ENCODE data around the gene SLC38A8. TPM values are rescaled to one million over a fixed set of nuclear protein-coding genes. Genes with fewer than 3 reads are reported as not detected.

The SLC38A8 gene
- polyA plus RNA-seq, 1 donor from 2014 or later, result not detected

DNA sequence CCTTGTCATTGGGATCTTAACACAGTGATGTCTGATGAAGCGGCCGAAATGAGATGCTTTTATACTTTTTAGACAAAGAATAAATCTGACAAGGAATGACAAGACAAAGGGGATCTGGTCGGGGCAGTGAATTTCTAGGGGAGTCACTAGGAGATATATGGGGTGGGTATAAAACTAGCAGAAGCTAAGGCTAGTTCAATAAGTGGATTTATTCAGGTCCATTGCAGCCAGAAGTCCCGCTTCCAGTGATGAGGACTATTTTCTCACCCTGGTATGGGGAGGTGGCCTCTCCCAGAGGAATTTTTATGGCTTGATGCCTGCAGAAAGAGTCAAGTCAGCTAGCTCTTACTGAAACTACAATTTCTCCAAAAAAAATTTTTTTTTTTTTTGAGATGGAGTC, 23.9 kb downstream of the SLC38A8 start:
- no peak overlapping the region for H3K4me3 ChIP-seq (ENCODE audit: low read length)
- H3K4me2 ChIP-seq (ENCODE audit: low read length), result no peak overlapping the region
- H3K9ac ChIP-seq (ENCODE audit: low read length), result no peak overlapping the region
- H4K20me1 ChIP-seq (ENCODE audit: insufficient read depth), result no peaks in the 10 kb centered on the region
- no peaks in the 10 kb centered on the region for H3F3A ChIP-seq (ENCODE audit: insufficient read depth, low read length, poor library complexity, severe bottlenecking)
- no peak overlapping the region for H3K27ac ChIP-seq (ENCODE audit: low read length)
- no peak overlapping the region for H2AFZ ChIP-seq (ENCODE audit: low read depth, low read length)
- no peaks in the 10 kb centered on the region for H3K9me2 ChIP-seq (ENCODE audit: insufficient read depth, low read length)
- no peak for TF ChIP-seq EP300 (conservative IDR thresholded peaks at IDR 0.05; ENCODE audit: poor library complexity, severe bottlenecking)
- TF ChIP-seq, protein P1, sequence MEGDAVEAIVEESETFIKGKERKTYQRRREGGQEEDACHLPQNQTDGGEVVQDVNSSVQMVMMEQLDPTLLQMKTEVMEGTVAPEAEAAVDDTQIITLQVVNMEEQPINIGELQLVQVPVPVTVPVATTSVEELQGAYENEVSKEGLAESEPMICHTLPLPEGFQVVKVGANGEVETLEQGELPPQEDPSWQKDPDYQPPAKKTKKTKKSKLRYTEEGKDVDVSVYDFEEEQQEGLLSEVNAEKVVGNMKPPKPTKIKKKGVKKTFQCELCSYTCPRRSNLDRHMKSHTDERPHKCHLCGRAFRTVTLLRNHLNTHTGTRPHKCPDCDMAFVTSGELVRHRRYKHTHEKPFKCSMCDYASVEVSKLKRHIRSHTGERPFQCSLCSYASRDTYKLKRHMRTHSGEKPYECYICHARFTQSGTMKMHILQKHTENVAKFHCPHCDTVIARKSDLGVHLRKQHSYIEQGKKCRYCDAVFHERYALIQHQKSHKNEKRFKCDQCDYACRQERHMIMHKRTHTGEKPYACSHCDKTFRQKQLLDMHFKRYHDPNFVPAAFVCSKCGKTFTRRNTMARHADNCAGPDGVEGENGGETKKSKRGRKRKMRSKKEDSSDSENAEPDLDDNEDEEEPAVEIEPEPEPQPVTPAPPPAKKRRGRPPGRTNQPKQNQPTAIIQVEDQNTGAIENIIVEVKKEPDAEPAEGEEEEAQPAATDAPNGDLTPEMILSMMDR (IDR thresholded peaks at IDR 0.05; ENCODE audit: poor library complexity, severe bottlenecking), result no peak
- TF ChIP-seq, protein P2, sequence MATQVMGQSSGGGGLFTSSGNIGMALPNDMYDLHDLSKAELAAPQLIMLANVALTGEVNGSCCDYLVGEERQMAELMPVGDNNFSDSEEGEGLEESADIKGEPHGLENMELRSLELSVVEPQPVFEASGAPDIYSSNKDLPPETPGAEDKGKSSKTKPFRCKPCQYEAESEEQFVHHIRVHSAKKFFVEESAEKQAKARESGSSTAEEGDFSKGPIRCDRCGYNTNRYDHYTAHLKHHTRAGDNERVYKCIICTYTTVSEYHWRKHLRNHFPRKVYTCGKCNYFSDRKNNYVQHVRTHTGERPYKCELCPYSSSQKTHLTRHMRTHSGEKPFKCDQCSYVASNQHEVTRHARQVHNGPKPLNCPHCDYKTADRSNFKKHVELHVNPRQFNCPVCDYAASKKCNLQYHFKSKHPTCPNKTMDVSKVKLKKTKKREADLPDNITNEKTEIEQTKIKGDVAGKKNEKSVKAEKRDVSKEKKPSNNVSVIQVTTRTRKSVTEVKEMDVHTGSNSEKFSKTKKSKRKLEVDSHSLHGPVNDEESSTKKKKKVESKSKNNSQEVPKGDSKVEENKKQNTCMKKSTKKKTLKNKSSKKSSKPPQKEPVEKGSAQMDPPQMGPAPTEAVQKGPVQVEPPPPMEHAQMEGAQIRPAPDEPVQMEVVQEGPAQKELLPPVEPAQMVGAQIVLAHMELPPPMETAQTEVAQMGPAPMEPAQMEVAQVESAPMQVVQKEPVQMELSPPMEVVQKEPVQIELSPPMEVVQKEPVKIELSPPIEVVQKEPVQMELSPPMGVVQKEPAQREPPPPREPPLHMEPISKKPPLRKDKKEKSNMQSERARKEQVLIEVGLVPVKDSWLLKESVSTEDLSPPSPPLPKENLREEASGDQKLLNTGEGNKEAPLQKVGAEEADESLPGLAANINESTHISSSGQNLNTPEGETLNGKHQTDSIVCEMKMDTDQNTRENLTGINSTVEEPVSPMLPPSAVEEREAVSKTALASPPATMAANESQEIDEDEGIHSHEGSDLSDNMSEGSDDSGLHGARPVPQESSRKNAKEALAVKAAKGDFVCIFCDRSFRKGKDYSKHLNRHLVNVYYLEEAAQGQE (IDR thresholded peaks at IDR 0.05; ENCODE audit: borderline replicate concordance), result no peak
- no peak for TF ChIP-seq POLR2AphosphoS5 (IDR thresholded peaks at IDR 0.05)
- no peak for TF ChIP-seq TAF1 (IDR thresholded peaks at IDR 0.05; ENCODE audit: low read depth)
- TF ChIP-seq RAD21 (conservative IDR thresholded peaks at IDR 0.05), result no peak
- no peak for TF ChIP-seq SMC3 (conservative IDR thresholded peaks at IDR 0.05; ENCODE audit: poor library complexity)
- no peak for TF ChIP-seq EZH2 (IDR thresholded peaks at IDR 0.05; ENCODE audit: borderline replicate concordance, insufficient read depth, low read length, poor library complexity, severe bottlenecking)
- TF ChIP-seq MXI1 (conservative IDR thresholded peaks at IDR 0.05; ENCODE audit: poor library complexity, severe bottlenecking), result no peak
- H3K79me2 ChIP-seq (replicated peaks; ENCODE audit: insufficient read depth, low read length), result no peaks in the 10 kb centered on the region
- H3K27me3 ChIP-seq (ENCODE audit: insufficient read depth, low read depth, low read length), result no peaks in the 10 kb centered on the region
- H3K36me3 ChIP-seq (ENCODE audit: insufficient read depth, low read length), result no peaks in the 10 kb centered on the region
- H3K9me3 ChIP-seq (ENCODE audit: low read length), result no peaks in the 10 kb centered on the region

DNA sequence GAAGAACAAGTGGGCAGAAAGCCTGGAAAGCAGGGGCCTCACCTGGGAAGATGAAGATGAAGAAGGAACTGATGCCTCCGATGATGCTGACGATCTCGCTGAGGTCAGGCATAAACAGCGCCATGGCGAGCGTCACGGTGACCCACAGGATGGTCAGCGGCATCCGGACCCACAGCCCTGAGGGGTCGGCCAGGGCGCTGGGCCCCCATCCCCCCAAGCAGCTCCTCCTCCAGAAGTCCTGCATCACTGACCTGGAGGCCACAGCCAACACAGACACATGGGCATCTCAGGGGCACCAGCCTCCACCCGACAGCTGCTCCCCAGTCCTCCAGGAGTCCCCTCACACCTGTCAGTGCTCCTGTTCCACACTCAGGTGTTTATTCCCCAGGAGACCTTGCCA, 26.1 kb downstream of the SLC38A8 start:
- H3K9ac ChIP-seq (ENCODE audit: low read length), result no peak overlapping the region
- no peak overlapping the region for H3K4me3 ChIP-seq (ENCODE audit: low read length)
- no peaks in the 10 kb centered on the region for H4K20me1 ChIP-seq (ENCODE audit: insufficient read depth)
- no peak overlapping the region for H3K27ac ChIP-seq (ENCODE audit: low read length)
- H3K4me2 ChIP-seq (ENCODE audit: low read length), result no peak overlapping the region
- H3K79me2 ChIP-seq (replicated peaks; ENCODE audit: insufficient read depth, low read length), result no peaks in the 10 kb centered on the region
- TF ChIP-seq, protein P1 (IDR thresholded peaks at IDR 0.05; ENCODE audit: poor library complexity, severe bottlenecking), result no peak
- TF ChIP-seq EP300 (conservative IDR thresholded peaks at IDR 0.05; ENCODE audit: poor library complexity, severe bottlenecking) (no peak), MXI1 (conservative IDR thresholded peaks at IDR 0.05; ENCODE audit: poor library complexity, severe bottlenecking) (no peak), RAD21 (conservative IDR thresholded peaks at IDR 0.05) (no peak), SMC3 (conservative IDR thresholded peaks at IDR 0.05; ENCODE audit: poor library complexity) (no peak), EZH2 (IDR thresholded peaks at IDR 0.05; ENCODE audit: borderline replicate concordance, insufficient read depth, low read length, poor library complexity, severe bottlenecking) (no peak)
- H3F3A ChIP-seq (ENCODE audit: insufficient read depth, low read length, poor library complexity, severe bottlenecking), result no peaks in the 10 kb centered on the region
- H3K9me3 ChIP-seq (ENCODE audit: low read length), result no peaks in the 10 kb centered on the region
- H3K36me3 ChIP-seq (ENCODE audit: insufficient read depth, low read length), result no peaks in the 10 kb centered on the region
- no peak overlapping the region for H2AFZ ChIP-seq (ENCODE audit: low read depth, low read length)
- no peaks in the 10 kb centered on the region for H3K9me2 ChIP-seq (ENCODE audit: insufficient read depth, low read length)
- H3K27me3 ChIP-seq (ENCODE audit: insufficient read depth, low read depth, low read length), result no peaks in the 10 kb centered on the region
